GM03348 (cell line): ENCODE results near the gene SHISA6.

Source experiments
- DNase-seq: peaks from one replicate; pipeline ENCODE4 v3.0.0; 2012; ENCODE audit warnings: low spot score

The SHISA6 gene

DNA sequence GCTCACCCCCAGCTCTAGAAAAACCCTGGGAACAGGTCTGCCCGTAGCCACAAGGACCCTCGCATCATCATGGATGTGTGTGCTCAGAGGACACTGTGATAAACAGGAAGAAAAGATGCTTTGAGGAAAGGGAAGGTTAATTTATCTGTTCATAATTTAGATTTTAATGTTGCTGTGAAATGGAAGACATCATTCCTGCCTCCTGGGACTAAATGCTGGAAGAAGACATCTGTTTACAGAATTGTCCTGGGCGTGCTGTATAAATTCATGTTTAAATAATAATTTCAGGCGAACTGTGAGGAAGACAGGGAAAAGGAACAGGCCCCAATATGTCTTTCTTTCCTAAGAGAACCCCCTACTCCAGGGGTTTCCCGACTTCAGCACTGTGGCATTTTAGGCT lies 112.6 kb downstream of the SHISA6 start:
- no peak for DNase-seq

DNA sequence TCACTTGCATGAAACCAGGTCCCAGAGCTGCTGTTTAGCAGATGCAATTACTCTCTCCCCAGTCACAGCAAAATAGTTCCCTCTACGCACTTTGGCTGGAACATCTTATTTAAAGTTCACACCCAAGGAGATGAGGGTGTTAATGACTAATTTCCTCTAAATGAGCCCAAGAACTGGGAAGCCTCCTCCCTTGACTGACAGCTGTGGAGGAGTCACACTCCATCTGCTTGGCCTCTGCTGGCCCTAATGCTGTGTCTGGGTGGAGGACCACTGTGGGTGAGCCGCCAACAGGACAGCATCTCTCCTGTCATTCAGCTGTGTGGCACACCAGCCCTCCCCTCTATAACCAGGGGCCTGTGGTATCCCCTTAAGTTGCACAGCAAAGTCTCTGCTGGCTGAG lies 115.4 kb downstream of the SHISA6 start:
- DNase-seq: no peak

DNA sequence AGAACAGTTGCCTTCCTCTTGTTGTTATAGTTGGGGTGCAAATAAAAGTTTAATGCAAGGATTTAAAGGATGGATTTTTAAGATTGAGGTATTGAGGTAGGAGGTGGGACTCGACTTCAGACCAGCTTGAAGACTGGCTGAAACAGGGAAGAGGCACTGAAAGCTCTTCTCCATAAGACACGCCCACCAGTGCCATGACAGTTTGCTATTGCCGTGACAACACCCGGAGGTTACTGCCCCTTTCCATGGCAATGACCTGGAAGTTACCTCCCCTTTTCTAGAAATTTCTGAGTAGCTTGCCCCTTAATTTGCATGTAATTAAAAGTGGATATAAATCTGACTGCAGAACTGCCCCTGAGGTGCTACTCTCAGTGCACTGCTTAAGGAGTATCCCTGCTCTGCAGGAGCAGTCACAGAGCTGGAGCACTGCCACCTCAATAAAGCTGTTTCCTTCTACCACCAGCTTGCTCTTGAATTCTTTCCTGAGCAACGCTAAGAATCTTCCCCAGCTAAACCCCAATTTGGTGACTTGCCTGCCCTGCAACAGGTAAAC lies 122.6 kb downstream of the SHISA6 start:
- DNase-seq: no peak

DNA sequence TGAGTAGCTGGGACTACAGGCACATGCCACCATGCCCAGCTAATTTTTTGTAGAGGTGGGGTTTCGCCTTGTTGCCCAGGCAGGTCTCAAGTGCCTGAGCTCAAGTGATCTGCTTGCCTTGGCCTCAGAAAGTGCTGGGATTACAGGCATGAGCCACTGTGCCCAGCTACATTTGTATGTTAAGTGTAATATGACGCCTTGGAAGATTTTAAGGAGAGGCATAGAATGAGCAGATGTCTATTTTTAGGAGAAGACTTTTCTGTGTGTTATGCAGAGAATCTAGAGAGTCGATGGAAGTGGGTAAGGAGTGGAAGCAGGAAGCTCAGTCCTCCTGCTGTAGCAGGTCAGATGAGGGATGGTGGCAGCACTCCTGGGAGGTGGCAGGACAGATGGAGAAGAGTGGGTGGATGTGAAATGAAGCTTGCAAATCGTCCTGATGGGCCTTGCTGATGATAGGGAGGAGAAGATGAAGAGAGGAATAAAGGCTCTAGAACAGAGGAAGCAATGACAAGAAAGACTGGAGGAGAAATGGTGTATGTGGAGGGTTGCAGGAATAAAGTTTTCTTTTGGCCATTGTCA lies 125.3 kb downstream of the SHISA6 start:
- no peak for DNase-seq

DNA sequence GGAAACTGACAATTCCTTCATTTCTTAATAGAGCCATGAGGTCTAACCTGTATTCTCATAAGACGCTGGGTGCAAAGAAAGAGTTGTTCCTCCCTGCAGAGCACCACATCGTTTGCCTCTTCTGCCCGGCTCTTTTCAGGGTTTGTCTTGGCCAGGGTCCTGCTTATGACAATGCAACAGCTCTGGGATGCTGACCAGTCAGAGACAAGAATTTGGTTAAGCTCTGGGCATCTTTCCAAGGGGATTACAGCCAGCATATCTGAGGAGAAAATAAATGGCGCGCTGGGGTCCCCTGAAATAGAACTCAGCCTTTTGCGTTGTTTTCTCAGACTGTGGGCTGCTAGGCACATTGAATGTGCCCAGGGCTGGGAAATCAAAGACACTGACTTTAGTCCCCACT lies 128.6 kb downstream of the SHISA6 start:
- DNase-seq: no peak

DNA sequence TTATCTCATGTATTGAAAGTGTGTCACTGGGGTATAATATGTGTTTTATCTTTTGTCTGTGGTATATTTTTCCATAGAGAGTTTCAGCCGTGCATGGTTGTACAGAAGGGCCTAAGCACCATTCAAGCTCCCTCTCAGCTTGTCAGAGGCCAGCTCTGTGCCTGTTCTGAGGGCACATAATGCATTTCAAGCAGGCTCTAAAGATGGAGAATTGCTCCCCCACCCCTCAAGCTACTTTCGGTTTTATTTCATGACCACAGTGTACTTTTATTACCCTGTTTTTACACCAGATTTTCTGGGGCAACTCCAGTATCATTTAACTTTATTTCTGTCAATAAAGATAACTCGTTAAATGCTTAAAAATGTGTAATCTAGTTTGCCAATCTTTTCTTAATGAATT lies 131.7 kb downstream of the SHISA6 start:
- DNase-seq: no peak

DNA sequence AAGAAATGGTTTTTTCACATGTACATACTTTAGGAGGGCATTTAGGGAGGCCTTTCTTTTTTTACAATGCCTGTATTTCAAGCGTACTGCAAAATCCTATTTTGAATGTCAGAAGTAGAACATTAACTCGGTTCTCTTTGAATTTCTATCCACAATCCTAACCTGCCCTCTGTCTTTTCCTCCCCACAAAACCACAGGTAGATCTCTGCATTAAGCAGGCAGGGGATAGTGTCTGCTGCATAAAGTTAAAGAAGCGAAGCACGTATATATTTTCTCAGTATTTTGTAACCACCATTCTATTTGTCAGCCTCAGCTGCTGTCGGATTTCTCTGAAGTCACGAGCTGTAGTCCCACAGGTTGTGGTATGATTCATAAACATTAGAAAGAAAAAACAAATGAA lies 137.5 kb downstream of the SHISA6 start:
- no peak for DNase-seq

DNA sequence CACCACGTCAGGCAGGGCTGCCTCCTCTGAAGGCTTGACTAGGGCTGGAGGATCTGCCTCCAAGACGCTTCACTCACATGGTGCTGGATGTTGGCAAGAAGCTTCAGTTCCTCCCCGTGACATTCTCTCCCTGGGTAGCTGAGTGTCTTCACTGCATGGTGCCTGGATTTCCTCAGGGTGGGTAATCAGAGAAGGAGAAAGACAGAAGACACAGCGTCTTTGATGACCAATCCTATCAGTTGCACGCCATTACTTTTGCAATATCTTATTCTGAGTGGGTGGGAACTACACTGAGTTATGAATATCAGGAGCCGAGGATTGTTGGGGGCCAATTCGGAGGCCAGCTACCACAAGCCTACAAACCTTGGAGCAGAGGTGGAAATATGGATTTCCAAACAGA lies 139.7 kb downstream of the SHISA6 start:
- DNase-seq: no peak

DNA sequence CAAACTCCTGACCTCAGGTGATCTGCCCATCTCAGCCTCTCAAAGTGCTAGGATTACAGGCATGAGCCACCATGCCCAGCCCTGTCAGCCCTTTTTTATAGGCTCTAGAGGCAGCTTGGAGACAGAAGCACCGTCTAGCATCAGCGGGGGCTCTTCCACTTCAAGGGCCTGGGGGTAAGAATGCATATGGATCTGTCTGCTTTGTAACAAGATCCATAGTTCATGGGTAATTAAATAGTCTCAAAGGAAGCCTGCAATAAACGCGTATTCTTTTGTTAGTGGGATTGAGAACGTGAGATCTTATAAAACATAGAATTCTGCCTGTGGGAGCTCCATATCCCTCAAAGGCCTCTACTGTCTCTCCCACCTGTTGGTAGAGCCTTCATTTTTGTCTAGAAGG lies 142.1 kb downstream of the SHISA6 start:
- DNase-seq: no peak

DNA sequence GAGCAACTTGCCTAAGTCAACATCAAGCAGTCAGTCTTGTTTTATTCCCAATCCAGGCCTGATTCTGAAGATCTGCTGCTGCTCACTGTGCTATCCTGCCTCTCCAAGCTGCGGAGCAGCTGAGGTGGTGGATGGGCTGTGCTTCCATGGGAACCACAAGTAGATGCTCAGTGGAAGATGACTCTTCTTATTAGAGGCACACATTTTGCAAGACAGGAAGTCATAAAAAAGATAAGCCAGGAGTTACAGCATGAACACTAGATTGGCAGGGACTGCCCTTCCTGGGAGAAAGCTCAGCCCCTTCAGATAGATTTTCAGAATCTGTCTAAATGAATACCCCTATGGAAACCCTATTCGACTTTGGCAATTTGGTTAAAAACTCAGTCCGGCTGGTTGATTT lies 143.1 kb downstream of the SHISA6 start:
- no peak for DNase-seq

DNA sequence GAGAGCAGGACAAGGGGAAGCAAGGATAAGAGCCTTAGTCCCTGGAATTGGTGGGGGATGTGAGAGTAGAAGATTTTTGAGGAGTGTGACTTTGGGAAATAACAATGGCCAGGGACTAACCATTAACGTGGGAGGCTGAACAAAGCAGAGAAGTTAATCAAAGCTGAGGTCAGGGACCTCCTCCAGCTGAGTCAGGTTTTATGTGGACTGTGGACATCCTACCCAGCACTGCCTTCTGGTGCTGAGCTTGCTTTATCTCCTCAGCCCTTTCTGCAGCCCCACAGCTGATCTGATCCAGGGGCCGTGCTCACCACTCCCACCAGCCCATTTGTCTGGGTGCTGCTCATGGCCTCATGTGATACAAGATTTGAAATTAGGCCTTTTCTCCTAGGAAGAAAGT lies 146.6 kb downstream of the SHISA6 start:
- no peak for DNase-seq

DNA sequence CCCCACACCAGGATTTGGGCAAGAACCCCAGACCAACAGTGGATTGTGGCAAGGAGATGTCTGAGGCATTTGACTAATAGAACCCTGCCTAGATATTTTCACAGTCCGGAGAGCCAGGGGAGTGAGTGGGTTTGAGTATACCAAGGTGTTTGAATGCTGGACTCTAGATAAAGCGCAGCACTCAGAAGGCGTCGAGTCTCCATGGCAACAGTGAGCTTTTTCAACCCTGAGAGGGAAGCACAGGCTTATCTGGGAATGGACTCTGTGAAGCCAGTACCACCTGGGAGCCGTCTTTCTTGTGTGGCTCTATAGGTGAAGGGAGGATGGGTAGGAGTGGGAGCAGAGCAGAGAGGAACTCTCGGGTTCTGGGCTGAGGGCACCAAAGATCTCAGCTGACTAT lies 147.0 kb downstream of the SHISA6 start:
- DNase-seq: no peak

DNA sequence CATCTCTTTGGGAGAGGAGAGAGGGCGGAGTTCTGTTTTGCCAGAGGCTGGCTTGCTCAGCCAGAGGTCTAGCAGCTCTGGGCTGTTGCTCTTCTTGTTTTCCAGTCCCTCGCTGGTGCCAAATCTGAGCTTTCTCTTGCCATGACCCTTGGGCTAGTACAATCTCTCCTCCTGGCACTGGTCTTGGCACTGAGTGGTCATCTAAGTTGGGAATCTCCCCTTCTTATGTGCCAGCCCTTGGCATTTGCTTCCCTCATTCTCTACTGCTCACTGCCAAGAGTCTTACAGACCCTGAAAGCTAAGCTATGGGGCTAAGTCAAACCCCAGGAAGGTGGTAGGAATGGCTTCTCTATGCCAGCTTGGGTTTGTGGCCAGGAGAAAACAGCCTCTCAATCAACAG lies 148.6 kb downstream of the SHISA6 start:
- DNase-seq: no peak

DNA sequence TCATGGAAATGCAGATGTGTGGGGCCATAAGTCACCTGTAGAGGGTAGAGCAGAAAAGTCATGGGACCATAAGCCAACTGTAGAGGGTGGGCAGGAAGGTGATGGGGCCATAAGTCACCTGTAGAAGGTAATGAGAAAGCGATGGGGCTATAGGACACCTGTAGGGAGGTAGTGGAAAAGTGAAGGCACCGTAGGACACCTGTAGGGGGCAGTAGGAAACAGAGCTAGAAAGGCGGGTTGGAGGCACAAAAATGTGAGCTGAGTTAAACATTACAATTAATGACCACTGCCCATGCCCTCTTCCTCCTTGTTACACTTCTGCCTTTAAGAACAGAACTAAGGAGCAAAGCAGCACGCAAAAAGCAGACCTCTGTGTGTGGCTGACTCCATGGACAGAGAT lies 150.1 kb downstream of the SHISA6 start:
- DNase-seq: no peak

DNA sequence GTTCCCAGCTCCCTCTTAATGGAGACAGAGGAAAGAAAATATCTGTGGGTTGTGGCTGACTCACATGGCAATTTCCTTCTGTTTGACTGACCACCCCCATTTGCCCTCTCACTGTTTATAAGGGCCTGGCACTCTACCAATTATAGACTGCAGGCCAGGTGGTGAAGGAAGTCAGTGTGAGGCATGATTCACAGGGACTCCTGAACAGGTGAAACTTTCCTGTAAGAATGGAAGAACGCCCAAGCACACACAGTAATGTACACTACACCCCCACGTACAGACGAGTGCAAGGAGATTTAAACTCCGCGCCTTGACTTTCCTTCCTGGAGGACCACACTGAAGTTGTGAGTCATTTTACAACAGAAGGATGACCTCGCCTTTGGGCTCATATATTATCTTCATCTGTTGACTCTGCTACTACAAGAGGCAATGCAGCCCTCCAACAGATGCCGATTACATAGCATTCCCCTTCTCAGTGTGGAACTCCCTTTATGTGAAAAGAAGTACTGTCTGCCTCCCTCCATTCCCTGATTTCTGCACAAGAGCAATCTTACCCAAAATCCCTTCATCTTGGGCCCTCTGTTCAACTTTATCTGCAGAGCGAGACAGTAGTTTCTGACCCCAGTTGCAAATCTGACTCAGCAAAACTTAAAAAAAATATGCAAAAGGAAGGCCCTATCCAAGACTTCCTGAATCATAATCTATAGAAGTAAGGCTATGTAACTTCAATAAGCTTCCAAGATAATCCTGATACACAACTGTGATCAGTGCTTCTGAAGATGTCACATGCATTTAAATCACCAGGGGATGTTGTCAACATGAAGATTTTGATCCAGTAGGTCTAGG lies 163.6 kb downstream of the SHISA6 start:
- no peak for DNase-seq

DNA sequence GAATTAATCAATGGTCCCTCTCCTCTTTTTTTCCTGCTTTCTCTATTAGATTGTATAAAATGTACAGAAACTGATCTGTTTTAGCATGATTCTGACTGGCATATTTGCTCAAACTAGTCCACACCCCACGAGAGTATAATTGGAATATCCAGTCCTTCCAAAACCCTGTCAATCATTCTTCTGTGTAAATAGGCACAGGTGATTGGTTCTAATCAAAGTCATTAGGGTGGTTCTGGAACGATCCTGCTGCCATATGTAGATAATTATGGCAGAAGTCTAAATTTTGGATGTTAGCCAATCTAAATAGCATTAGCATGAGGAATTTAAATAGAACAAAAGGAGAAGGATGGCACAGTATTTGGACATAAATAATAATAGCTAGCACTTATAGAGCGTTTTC lies 165.7 kb downstream of the SHISA6 start:
- DNase-seq: no peak

DNA sequence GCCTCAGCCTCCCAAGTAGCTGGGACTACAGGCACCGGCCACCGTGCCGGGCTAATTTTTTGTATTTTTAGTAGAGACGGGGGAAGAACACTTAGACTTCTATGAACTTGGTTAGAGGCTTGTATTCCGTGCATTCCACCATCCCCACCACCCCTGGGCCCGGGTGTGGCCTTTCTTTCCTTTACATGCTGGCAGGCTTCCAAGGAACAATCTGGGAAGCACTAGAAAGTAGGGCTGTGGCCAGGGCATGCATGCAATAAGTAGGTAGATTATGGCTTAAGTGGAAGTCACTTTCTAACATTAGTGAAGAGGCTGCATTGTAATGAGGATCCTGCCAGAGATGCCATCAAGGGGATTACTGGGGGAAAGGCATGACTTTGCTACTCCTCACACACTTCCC lies 171.6 kb downstream of the SHISA6 start:
- DNase-seq: no peak

DNA sequence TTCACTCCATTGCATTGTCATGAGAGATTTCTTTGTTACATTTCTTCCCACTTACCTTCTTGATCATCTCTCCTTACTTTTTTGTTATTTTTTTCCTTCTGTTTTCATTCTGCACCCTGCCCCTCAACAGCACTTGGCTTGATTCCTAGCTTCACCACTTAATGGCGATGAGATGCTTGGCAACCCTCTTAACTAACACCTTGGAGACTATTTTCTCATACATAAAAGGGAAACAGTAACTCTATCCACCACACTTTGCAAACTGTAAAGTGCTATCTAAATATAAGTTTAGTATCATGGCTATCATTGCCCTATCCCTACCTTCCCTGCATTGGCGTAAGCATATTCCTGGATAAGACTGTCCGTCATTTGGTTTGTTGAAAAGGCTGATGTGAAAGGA lies 177.3 kb downstream of the SHISA6 start:
- no peak for DNase-seq

DNA sequence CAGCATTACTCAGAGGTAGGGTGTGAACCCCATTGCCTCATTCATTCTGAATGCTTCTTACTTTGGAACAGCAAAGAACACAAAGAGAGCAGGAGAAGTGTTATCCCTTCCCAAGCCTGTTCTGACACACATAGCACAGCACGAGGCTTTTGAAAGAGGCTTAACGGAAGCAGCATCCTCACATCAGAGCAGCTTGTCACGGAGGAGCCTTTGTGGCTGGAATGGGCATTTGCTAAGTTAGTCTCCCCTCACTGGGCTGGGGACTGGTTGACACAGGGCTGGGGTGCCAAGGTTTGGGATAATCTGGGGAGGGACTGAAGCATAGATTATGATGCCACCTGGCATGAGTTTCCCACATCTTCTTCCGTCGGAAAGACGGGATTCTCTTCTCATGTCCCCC lies 189.7 kb downstream of the SHISA6 start:
- DNase-seq: no peak

DNA sequence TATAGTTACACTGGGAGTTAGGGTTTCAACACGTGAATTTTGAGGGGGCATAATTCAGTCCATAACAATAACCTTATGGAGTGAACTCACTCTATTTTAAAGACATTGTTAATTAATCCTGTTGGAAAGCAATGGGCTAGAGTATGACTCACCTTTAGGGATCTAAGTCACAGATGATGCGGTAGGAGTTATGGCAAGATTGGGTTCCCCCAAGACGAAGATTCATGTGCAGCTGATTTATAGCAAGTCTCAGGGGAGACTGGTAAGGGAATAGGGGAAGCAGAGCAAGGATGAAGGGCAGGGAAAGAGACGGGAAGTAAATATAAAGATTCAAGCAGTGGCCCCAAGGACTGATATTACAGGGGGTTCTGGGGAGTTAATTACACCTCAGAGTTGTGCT lies 197.7 kb downstream of the SHISA6 start:
- DNase-seq: no peak

DNA sequence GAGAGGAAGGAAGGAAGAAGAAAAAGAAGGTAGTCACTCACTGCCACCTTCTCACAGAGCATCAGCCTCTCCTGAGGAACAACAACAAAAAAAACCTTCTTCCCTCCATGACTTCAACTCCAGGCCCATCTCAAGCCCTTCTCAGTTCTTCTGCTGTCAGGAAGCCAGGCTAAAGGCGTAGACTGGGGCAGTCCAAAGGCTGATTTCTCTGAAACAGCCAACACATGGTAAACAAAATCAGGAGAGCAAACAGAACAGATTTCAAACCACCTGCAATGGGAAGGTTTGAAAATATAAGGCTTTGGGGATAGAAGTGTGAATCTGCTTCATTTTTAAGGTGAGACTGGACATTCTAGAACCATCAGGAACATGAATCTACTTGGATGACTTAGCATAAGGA lies 200.0 kb downstream of the SHISA6 start:
- DNase-seq: no peak

DNA sequence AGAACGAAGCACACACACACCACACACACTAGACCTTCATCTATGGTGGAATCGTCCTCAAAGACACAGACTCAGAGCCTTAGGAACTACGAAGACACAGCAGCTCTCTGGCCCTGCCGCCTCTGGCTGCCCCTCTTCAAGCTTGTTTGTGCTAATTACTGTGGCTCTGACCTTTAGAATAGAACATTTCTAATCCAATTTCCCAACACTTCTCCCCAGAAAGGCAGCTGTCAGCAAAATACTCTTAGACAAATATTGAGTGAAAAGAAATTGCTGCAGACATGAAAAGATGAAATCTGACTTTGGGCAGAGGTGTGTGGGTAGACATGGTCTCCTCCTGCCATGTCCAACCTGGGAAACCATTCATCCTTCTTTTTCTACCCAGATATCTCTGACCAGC lies 205.3 kb downstream of the SHISA6 start:
- no peak for DNase-seq

DNA sequence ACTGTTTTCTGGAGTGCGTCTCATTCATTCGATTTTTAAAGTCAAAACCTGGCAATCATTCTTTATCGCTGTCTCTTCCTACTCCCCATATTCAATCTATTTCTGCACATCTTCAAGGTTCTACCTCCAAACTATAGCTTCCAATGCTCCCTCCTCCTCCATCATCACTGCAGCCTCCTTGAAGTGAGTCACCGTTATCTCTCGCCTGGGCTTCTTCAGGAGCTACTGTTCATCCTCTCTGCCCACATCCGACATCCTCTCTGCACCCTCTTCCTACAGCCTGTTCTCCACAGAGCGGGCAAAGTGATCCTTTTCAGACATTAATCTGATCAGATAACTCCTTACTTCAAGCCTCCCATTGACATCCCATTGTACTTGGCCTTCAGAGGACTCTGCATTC lies 213.1 kb downstream of the SHISA6 start:
- DNase-seq: no peak

DNA sequence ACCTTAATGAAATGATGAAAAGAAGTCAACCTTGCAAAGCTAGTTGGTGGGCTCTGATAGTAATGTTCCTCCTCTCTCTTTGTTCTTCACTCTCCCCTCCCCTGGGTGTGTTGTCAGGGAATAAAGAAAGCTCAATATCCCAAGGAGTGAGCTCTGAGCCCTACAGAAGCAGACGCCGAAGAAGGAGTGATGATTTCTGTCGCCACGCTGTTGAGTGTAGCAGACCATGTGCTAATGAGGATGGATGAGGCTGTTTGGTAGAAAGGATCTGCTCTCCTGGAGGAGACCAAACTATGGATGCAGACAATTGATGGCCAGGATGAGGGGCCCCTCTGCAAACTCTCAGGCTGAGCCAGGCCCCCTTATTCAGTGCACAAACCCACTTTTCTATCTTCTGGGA lies 217.3 kb downstream of the SHISA6 start:
- DNase-seq: no peak
